ENCODE data around the gene DACT1.

- no peak for TF ChIP-seq CTCF (IDR thresholded peaks at IDR 0.05; ENCODE audit: insufficient read depth, low read length)
- TF ChIP-seq POLR2AphosphoS5 (IDR thresholded peaks at IDR 0.05; ENCODE audit: low read depth) = no peak
- TF ChIP-seq GABPA (IDR thresholded peaks at IDR 0.05; ENCODE audit: low read depth) = no peak
- no peak for TF ChIP-seq REST (IDR thresholded peaks at IDR 0.05; ENCODE audit: insufficient replicate concordance, low read depth)
Observed at GRCh38 chr14:58656671-58657411, 19.1 kb downstream of the DACT1 start.
